GM12864 (cell line): ENCODE measurements around the gene RNF186.
"Not testable (repeated sequence)": the region's sequence is repeated elsewhere in the genome, so short reads cannot be mapped to it uniquely, and the experiment has no call there.

Source experiments
- DNase-seq: peaks from one replicate; pipeline ENCODE4 v3.0.0-alpha.2; 2011; ENCODE audit warnings: low read depth
- H3K4me3 ChIP-seq: 2 replicates; pipeline ENCODE4 v1.5.1; 2011; ENCODE audit warnings: mild to moderate bottlenecking, low read depth, low read length, control low read depth
- TF ChIP-seq, protein P1 (sequence below): IDR thresholded peaks from 2 replicates; pipeline ENCODE4 v1.5.1; 2011; ENCODE audit warnings: low read depth, mild to moderate bottlenecking, moderate library complexity, low read length, control low read depth, inconsistent platforms; ENCODE audit errors: missing control alignments

Gene RNF186

DNA sequence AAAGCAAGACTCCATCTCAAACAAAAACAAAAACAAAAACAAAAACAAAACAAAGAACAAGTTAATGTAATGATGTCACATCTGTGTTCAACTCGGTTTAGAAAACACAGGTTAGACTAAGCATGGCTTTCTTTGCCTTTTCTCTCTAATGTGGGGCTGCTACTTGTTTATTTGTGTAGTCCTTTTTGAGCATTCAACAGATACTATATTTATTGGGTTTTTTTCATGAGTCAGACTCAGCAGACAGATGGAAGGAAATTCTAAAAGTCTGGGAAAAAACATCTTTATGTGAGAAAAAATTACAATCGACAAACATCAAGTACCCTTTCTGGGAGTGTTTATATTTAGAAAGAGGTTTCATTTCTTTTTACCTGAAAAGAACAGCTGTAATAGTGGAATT lies 44.8 kb upstream of the RNF186 start:
- H3K4me3 ChIP-seq, result no peak overlapping the region
- TF ChIP-seq, protein P1, sequence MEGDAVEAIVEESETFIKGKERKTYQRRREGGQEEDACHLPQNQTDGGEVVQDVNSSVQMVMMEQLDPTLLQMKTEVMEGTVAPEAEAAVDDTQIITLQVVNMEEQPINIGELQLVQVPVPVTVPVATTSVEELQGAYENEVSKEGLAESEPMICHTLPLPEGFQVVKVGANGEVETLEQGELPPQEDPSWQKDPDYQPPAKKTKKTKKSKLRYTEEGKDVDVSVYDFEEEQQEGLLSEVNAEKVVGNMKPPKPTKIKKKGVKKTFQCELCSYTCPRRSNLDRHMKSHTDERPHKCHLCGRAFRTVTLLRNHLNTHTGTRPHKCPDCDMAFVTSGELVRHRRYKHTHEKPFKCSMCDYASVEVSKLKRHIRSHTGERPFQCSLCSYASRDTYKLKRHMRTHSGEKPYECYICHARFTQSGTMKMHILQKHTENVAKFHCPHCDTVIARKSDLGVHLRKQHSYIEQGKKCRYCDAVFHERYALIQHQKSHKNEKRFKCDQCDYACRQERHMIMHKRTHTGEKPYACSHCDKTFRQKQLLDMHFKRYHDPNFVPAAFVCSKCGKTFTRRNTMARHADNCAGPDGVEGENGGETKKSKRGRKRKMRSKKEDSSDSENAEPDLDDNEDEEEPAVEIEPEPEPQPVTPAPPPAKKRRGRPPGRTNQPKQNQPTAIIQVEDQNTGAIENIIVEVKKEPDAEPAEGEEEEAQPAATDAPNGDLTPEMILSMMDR, result no peak
- DNase-seq, result no peak

DNA sequence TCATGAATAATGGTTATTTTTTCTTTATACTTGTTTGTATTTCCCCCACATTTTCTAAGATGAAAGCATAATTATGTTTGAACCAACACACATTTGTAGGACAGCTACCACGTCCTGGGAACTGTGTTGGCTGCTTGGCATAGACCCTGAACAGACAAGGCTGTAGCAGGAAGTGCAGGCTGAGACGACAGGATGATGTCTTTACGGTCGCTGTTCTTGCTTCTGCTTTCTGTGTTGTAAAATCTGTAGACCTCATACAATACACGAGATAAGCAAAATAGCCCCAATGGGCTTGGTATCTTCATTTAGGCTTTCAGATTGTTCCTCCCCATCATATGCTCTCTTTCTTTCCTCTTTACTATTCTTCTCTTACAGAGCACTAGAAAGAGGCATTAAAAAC lies 43.8 kb upstream of the RNF186 start:
- DNase-seq, result no peak
- no peak overlapping the region for H3K4me3 ChIP-seq
- TF ChIP-seq, protein P1, result no peak

DNA sequence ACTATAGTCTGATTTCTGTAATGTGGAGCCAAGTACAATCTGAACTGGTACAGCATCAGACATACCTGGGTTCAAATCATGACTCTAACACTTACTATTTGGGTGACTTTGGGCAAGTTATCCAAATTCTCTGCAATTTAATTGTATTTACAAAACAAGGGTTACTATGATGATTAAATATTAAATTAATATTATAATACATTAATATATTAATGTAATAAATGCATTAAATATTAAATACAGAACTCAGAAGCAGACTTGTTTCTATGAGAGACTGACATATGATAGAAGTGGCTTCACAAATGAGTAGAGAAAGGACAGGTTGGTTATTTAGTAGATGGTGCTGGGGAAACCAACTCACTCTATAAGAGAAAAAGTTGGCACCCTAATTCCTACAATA lies 39.8 kb upstream of the RNF186 start:
- no peak for DNase-seq
- TF ChIP-seq, protein P1, result no peak
- H3K4me3 ChIP-seq, result no peak overlapping the region

DNA sequence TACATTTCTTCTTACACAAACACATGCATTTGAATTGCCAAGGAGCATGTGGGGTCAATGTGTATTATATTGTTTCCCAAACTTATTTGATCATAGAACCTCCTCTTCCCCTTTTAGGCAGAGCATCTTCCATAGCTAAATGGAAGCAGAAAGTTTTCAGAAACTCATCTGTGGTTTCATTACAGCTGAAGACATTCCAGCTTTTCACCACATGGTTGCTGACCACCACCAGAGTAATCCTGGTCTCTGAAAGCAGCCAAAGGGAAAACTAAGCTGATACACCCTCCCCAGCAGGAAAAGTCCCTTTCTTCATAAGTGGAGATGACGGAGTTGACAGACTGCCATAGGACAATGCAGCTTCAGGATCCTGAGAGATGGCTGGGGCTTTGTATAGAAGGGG lies 37.0 kb upstream of the RNF186 start:
- H3K4me3 ChIP-seq, result no peak overlapping the region
- DNase-seq, result no peak
- TF ChIP-seq, protein P1, result no peak

DNA sequence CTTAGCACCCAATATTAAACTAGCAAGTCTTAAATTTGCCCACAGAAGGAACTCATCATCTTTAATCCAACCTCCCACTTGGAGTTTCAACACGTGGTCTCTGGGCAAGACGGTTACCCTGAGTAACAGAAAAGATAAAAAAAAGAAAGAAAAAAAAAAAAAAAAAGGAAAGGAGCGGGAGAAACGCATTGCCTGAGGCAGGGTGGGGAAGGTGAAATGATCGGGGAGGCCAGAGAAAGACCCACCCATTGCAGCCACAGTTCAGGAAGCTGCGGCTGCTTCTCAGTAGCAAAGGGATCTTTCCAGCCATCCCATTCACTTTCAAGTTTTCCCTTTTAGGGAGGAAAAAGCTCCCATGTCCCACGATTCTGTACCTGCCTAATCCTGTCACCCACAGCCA lies 35.1 kb upstream of the RNF186 start:
- TF ChIP-seq, protein P1, result no peak
- no peak overlapping the region for H3K4me3 ChIP-seq
- no peak for DNase-seq

DNA sequence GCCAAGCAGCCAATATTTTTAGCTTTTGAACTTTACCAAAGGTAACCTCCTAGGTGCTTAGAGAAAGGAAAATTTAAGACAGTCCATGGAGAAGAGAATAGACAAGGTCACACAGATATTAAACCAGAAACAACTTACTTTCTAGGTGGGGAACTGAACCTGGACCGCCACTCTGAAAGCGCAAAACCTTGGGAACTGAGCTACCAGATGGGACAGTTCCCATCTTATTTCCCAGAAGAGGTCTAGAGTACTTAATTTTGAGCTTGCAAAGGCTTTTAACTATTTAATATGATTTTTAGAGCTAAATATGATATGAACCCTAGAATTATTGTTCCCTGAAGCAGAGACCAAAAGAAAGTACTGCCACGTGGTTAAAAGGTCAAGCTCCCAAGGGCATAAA lies 34.2 kb upstream of the RNF186 start:
- H3K4me3 ChIP-seq, DNase-seq: not testable (repeated sequence)

DNA sequence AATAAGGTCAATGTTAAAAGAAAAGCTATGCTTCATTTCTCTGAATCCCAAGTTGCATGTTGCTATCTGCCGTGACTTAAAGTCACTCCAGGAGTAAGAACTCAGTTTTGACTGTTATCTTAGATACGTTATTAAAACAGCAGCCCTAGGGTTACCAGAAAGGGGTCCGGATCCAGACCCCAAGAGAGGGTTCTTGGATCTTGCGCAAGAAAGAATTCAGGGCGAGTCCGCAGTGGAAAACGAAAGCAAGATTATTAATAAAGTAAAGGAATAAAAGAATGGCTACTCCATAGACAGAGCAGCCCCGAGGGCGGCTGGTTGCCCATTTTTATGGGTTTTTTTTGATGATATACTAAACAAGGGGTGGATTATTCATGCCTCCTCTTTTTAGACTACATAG lies 32.3 kb upstream of the RNF186 start:
- not testable (repeated sequence) for H3K4me3 ChIP-seq, DNase-seq

DNA sequence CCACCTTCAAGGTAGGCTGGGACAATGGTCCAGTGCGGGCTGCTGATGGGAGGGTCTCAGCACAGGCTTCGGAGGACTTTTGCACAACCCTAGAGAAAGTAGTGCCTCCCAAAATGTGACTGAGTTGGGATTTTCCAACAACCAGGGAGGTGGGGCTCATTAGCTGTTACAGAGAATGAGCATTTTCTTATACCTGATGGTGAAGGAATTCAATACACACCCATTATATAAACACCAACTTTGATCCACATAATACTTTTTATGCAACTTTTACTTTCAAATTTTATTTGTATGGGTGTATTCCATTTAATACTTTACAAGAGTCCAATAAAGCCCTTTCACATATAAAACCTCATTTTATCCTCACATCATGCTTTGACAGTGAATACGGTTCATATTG lies 31.3 kb upstream of the RNF186 start:
- no peak overlapping the region for H3K4me3 ChIP-seq
- no peak for DNase-seq
- TF ChIP-seq, protein P1, result no peak
